ENCODE results near the gene TTC4.

The TTC4 gene

GRCh38 chr1:54784066-54784465 is 68.4 kb downstream of the TTC4 start:
- no peak for DNase-seq (ENCODE audit: low read depth)

GRCh38 chr1:54786778-54787177 is 71.1 kb downstream of the TTC4 start:
- no peak for DNase-seq (ENCODE audit: low read depth)

- no peak for DNase-seq (ENCODE audit: low read depth)
Observed at GRCh38 chr1:54787604-54788003, 71.9 kb downstream of the TTC4 start.

GRCh38 chr1:54788459-54788858 is 72.8 kb downstream of the TTC4 start:
- DNase-seq (ENCODE audit: low read depth), result no peak

DNA sequence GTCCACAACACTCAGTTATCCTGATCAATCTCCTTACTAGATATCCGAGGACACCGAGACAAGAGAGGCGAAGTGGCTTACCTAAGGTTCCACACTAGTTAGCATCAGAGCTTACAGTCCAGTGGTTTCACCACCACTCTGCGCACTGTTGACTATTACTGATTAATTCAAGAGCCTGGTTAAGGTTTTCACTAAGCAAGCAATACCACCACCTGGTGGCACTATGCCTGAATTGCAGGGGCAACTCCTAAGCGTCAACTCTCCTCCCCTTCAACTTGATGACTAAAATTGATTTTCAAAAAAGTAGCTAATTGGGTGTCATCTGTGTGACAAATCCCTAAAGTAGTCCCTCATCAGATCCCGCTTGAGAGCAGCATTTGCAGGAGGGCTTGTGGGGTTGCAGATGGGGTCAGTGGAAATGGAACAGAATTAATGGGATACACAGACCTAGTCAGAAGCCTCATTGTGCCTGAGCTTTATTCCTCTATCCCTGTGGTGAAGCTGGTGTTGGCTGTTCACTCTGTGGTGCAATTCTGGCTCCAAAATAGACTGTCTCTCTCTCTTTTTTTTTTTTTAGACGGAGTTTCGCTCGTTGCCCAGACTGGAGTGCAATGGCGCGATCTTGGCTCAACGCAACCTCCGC is 76.3 kb downstream of the TTC4 start:
- DNase-seq (ENCODE audit: low read depth), result no peak
